HG03064 (cell line): ENCODE measurements around the gene C12orf57.

Source experiments
- ATAC-seq: cut with Tn5 transposase; IDR thresholded peaks from one replicate; pipeline ENCODE4 v1.9.1; 2021; ENCODE audit warnings: low read depth; ENCODE audit not compliant: unreplicated experiment

Gene C12orf57

GRCh38 chr12:6982532-6982931 lies 38.7 kb downstream of the C12orf57 start:
- no peak for ATAC-seq

DNA sequence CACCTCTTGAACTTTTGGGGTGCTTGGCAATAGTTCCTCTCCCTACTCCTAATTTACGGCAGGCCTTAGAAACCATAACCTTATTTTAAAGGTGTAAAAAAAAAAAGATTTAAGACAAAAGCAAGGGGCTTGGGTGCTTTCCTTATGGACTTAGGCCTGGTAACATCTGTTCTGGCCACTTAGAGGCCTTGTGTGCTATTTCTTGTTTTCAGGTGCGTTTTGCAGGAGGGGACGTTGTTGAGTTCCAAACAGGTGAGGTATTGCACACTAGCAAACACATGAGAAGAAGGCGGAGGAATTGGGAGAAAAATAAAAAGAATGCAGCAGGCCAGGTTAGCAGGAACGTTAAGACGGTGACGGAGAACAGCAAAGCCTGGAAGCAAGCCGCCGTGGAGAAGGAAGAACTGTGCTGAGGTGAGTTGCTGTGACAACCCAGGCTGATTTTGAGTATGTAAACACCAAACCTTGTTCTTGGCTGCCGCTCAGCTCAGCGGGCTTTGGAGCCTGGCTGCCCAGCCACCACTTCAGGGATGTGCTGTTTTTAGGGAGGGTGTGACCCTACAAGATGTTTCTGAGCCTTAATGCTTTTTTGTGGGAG lies 44.2 kb downstream of the C12orf57 start:
- no peak for ATAC-seq
